PC-9 (cell line): ENCODE results near the gene SELPLG. TPM values are rescaled to one million over a fixed set of nuclear protein-coding genes. Genes with fewer than 3 reads are reported as not detected.
"Not testable (repeated sequence)": the region's sequence is repeated elsewhere in the genome, so short reads cannot be mapped to it uniquely, and the experiment has no call there.

Experiments used
- BruUV-seq: library from RNA; stranded (reverse); fragments of 400-500 nt; replicated peaks from 2 replicates; lab custom pipeline; 2021; lab: Mats Ljungman, UMichigan
- CTCF ChIA-PET: fragments of 300-600 bp; sonication (Branson Sonifier 250); formaldehyde crosslinking; loops from one replicate; lab custom pipeline; 2022; ENCODE audit warnings: antibody characterized with exemption; lab: Charles Lee
- POLR2A ChIA-PET: fragments of 300-600 bp; sonication (Branson Sonifier 250); formaldehyde crosslinking; loops from one replicate; lab custom pipeline; 2022; ENCODE audit warnings: antibody characterized with exemption; ENCODE audit not compliant: unreplicated experiment; lab: Charles Lee
- DNase-seq, 2 experiments: peaks; one replicate each; pipeline versions ENCODE4 v3.0.0 to v3.0.0-alpha.2; 2015 to 2022; ENCODE audit warnings: mixed read lengths in 1 of 2
- H2AFZ ChIP-seq: fragments of 200-600 bp; sonication (generic); 2 replicates; pipeline ENCODE4 v1.8.1; 2017; ENCODE audit warnings: antibody characterized with exemption
- H3F3A ChIP-seq: fragments of 200-600 bp; sonication (generic); 2 replicates; pipeline ENCODE4 v1.8.1; 2017; ENCODE audit warnings: antibody characterized with exemption, mild to moderate bottlenecking, low read depth; ENCODE audit not compliant: insufficient read depth
- H3K27ac ChIP-seq: fragments of 200-600 bp; sonication (generic); 2 replicates; pipeline ENCODE4 v1.6.1; 2016; ENCODE audit warnings: mixed run types
- H3K27me3 ChIP-seq: fragments of 200-600 bp; sonication (generic); 2 replicates; pipeline ENCODE4 v1.6.1; 2016; ENCODE audit warnings: low read depth, mixed run types; ENCODE audit not compliant: insufficient read depth
- H3K36me3 ChIP-seq: fragments of 200-600 bp; sonication (generic); 2 replicates; pipeline ENCODE4 v1.6.1; 2016; ENCODE audit warnings: low read depth, mixed run types
- H3K4me1 ChIP-seq: fragments of 200-600 bp; sonication (generic); replicated peaks from 2 replicates; pipeline ENCODE4 v1.6.1; 2016; ENCODE audit warnings: mixed run types; ENCODE audit not compliant: insufficient read depth
- H3K4me2 ChIP-seq: fragments of 200-600 bp; sonication (generic); 2 replicates; pipeline ENCODE4 v1.6.1; 2017; ENCODE audit warnings: mixed run types
- H3K4me3 ChIP-seq: fragments of 200-600 bp; sonication (generic); 2 replicates; pipeline ENCODE4 v1.6.1; 2016; ENCODE audit warnings: mixed run types
- H3K79me2 ChIP-seq: fragments of 200-600 bp; sonication (generic); 2 replicates; pipeline ENCODE4 v1.6.1; 2017; ENCODE audit warnings: low read depth, mixed run types
- H3K9me2 ChIP-seq: fragments of 200-600 bp; sonication (generic); 2 replicates; pipeline ENCODE4 v1.8.1; 2017; ENCODE audit warnings: mild to moderate bottlenecking; ENCODE audit not compliant: insufficient read depth
- H3K9me3 ChIP-seq: fragments of 200-600 bp; sonication (generic); 2 replicates; pipeline ENCODE4 v1.8.1; 2016; ENCODE audit warnings: low read depth; ENCODE audit not compliant: insufficient read depth
- H4K20me1 ChIP-seq: fragments of 200-600 bp; sonication (generic); 2 replicates; pipeline ENCODE4 v1.8.1; 2017; ENCODE audit not compliant: insufficient read depth
- CTCF ChIP-seq: fragments of 200-600 bp; sonication (generic); conservative IDR thresholded peaks from 2 replicates; pipeline ENCODE4 v1.6.1; 2017; ENCODE audit warnings: mixed run types, antibody characterized with exemption, mild to moderate bottlenecking, moderate library complexity
- EZH2 ChIP-seq: fragments of 200-600 bp; sonication (generic); IDR thresholded peaks from 2 replicates; pipeline ENCODE4 v1.8.0; 2017; ENCODE audit warnings: antibody characterized with exemption, low read depth
- intact Hi-C: fragments of 100-400 bp; cut with micrococcal nuclease; formaldehyde crosslinking; loops from one replicate; pipeline ENCODE4 v1.10.0; 2022; ENCODE audit not compliant: unreplicated experiment
- total RNA-seq: library from RNA; stranded (reverse); gene quantifications from 2 replicates; pipeline ENCODE4 v1.2.3, GENCODE V29; 2021

Gene SELPLG
- total RNA-seq, 1 experiment from 2014 or later, result 0.96 TPM

- H3K4me2 ChIP-seq, result no peak overlapping the region
Measured at GRCh38 chr12:108592033-108592909, 41.4 kb downstream of the SELPLG start.

DNA sequence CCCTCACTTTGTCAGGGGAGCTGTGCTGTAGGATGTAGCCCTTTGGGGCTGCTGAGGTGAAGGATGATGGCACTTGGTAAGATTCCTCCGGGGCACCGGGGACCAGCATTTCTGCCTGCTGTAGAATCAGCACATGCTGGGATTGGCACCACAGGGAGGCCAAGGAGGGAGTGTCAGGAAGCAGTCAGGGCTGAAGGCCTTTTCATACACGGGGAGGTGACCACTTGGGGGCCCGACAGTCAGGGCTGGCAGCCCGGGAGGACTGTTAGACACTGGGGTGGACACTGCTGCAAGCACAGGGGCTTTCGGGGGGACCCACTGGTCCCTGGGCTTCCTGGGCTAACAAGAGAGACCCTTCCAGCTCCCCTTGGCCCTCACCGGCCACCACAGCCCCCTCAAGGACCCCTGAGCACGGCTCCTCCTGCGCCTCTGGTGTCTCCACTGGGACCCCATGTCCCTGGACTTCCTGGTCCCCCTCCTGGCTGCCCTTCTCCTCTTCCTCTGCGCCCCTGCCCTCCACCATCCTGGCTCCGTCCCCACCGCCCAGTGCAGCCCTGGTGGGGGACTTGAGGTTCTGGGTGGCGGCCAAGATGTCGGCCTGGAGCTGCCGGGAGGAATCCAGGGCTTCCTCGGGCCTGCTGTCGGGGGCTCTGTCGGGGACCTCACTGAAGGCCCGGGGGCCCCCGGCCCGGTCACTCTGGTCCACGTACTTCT lies 42.3 kb downstream of the SELPLG start:
- intact Hi-C loops, result no loop called here
- Histone ChIP-seq H3K4me1 (no peaks in the 10 kb centered on the region), H3K4me2 (no peak overlapping the region), H3K9me2 (no peaks in the 10 kb centered on the region), H3K9me3 (no peaks in the 10 kb centered on the region), H2AFZ (no peak overlapping the region), H3F3A (no peaks in the 10 kb centered on the region), H3K4me3 (no peak overlapping the region), H3K27me3 (peaks cover 13% of the 10 kb centered on the region; the same call in 1 of the 2 replicates), H3K27ac (no peak overlapping the region), H3K36me3 (no peaks in the 10 kb centered on the region), H4K20me1 (no peaks in the 10 kb centered on the region), H3K79me2 (no peaks in the 10 kb centered on the region)
- TF ChIP-seq EZH2 (no peak), CTCF (no peak)
- ChIA-PET CTCF (no interaction called here), POLR2A (no interaction called here)
- DNase-seq, result no peak
- no TSS peak for BruUV-seq

More at GRCh38 chr12:108592033-108592909, 41.4 kb downstream of the SELPLG start:
- no peak overlapping the region for H3K4me3 ChIP-seq
- H3K27ac ChIP-seq, result no peak overlapping the region
- DNase-seq, result no peak
- TF ChIP-seq EZH2 (no peak), CTCF (no peak)
- intact Hi-C loops, result no loop called here
- CTCF ChIA-PET, result no interaction called here
- no peaks in the 10 kb centered on the region for H3K4me1 ChIP-seq
- H4K20me1 ChIP-seq, result no peaks in the 10 kb centered on the region
- no peaks in the 10 kb centered on the region for H3K36me3 ChIP-seq
- no peaks in the 10 kb centered on the region for H3K9me2 ChIP-seq
- H3K79me2 ChIP-seq, result no peaks in the 10 kb centered on the region
- no peak overlapping the region for H2AFZ ChIP-seq
- POLR2A ChIA-PET, result no interaction called here
- H3K27me3 ChIP-seq, result peaks cover 13% of the 10 kb centered on the region; the same call in 1 of the 2 replicates
- H3K9me3 ChIP-seq, result no peaks in the 10 kb centered on the region
- H3F3A ChIP-seq, result no peaks in the 10 kb centered on the region
- BruUV-seq, result no TSS peak

GRCh38 chr12:108590463-108590862 lies 43.2 kb downstream of the SELPLG start:
- H3K79me2 ChIP-seq, POLR2A ChIA-PET, DNase-seq, intact Hi-C loops, H4K20me1 ChIP-seq, BruUV-seq, H3K4me3 ChIP-seq, H2AFZ ChIP-seq, H3K27ac ChIP-seq, H3K9me3 ChIP-seq, H3K4me2 ChIP-seq, H3K9me2 ChIP-seq, CTCF ChIA-PET, H3K36me3 ChIP-seq, H3K4me1 ChIP-seq, H3F3A ChIP-seq: not testable (repeated sequence)
- peaks cover 13% of the 10 kb centered on the region; the same call in 1 of the 2 replicates for H3K27me3 ChIP-seq
